Sigmoid colon (tissue), 4 donors: ENCODE data around the gene FLNB.

ENCODE experiments used
- CTCF ChIP-seq, 4 experiments: fragments of 450-650 bp in 3 of 4; fragments of 200-600 bp in 1 of 4; IDR thresholded peaks; one replicate each; pipeline ENCODE4 v1.5.1; 2016 to 2019; ENCODE audit warnings: antibody characterized with exemption in 4 of 4, mild to moderate bottlenecking in 3 of 4, moderate library complexity in 2 of 4
- EP300 ChIP-seq, 4 donors: sonication (generic); formaldehyde crosslinking; IDR thresholded peaks; one replicate each; pipeline ENCODE4 v1.6.1; 2017; ENCODE audit warnings: antibody characterized with exemption in 4 of 4
- POLR2AphosphoS5 ChIP-seq, 4 donors: sonication (generic); formaldehyde crosslinking; IDR thresholded peaks; one replicate each; pipeline ENCODE4 v1.6.1; 2017; ENCODE audit warnings: antibody characterized with exemption in 4 of 4

- TF ChIP-seq POLR2AphosphoS5 (IDR thresholded peaks at IDR 0.05) (no peak), CTCF (IDR thresholded peaks at IDR 0.05) (no peak), EP300 (IDR thresholded peaks at IDR 0.05) (no peak)
These were observed 84.3 kb downstream of the FLNB start for GRCh38 chr3:58092521-58092920.
